Loucy (cell line): Measurements from ENCODE around the gene MEGF6.

Source experiments
- H2AFZ ChIP-seq: fragments of 200-600 bp; sonication (generic); 2 replicates; pipeline ENCODE4 v1.6.0; 2016; ENCODE audit warnings: antibody characterized with exemption, mild to moderate bottlenecking, low read length, moderate library complexity
- H3F3A ChIP-seq: fragments of 200-600 bp; 2 replicates; pipeline ENCODE4 v1.6.0; 2016; ENCODE audit warnings: antibody characterized with exemption, low read depth, mild to moderate bottlenecking
- H3K27me3 ChIP-seq: fragments of 200-600 bp; sonication (generic); 2 replicates; pipeline ENCODE4 v1.6.1; 2014; ENCODE audit warnings: low read length, mild to moderate bottlenecking; ENCODE audit not compliant: insufficient read depth, poor library complexity, severe bottlenecking
- H3K36me3 ChIP-seq: fragments of 200-600 bp; sonication (generic); 2 replicates; pipeline ENCODE4 v1.6.1; 2016; ENCODE audit warnings: low read length; ENCODE audit not compliant: insufficient read depth
- H3K4me1 ChIP-seq: fragments of 200-600 bp; sonication (generic); 2 replicates; pipeline ENCODE4 v1.5.1; 2014; ENCODE audit warnings: low read length, mild to moderate bottlenecking; ENCODE audit not compliant: insufficient read depth, poor library complexity, severe bottlenecking
- H3K4me2 ChIP-seq: fragments of 200-600 bp; sonication (generic); 2 replicates; pipeline ENCODE4 v1.6.0; 2014; ENCODE audit warnings: antibody characterized with exemption, low read length, low read depth, mild to moderate bottlenecking; ENCODE audit not compliant: poor library complexity, severe bottlenecking
- H3K4me3 ChIP-seq: fragments of 200-600 bp; sonication (generic); 2 replicates; pipeline ENCODE4 v1.5.1; 2014; ENCODE audit warnings: low read length, mild to moderate bottlenecking, mixed read lengths; ENCODE audit not compliant: poor library complexity, severe bottlenecking
- H3K79me2 ChIP-seq: fragments of 200-600 bp; sonication (generic); 2 replicates; pipeline ENCODE4 v1.6.1; 2014; ENCODE audit warnings: low read length; ENCODE audit not compliant: insufficient read depth
- H3K9ac ChIP-seq: fragments of 200-600 bp; sonication (generic); 2 replicates; pipeline ENCODE4 v1.6.0; 2014; ENCODE audit warnings: mild to moderate bottlenecking, low read depth, low read length, moderate library complexity; ENCODE audit not compliant: poor library complexity, severe bottlenecking
- H3K9me2 ChIP-seq: fragments of 200-600 bp; sonication (generic); replicated peaks from 2 replicates; pipeline ENCODE4 v1.6.1; 2016; ENCODE audit warnings: low read depth, low read length, mixed read lengths
- H3K9me3 ChIP-seq: fragments of 200-600 bp; sonication (generic); 2 replicates; pipeline ENCODE4 v1.6.1; 2014; ENCODE audit warnings: mild to moderate bottlenecking, antibody characterized with exemption, low read length, low read depth; ENCODE audit not compliant: insufficient read depth
- H4K20me1 ChIP-seq: fragments of 200-600 bp; sonication (generic); 2 replicates; pipeline ENCODE4 v1.6.0; 2014; ENCODE audit warnings: antibody characterized with exemption, low read length, mild to moderate bottlenecking; ENCODE audit not compliant: insufficient read depth, poor library complexity, severe bottlenecking
- CTCF ChIP-seq: fragments of 200-600 bp; sonication (generic); conservative IDR thresholded peaks from 2 replicates; pipeline ENCODE4 v1.5.1; 2014; ENCODE audit warnings: mild to moderate bottlenecking, antibody characterized with exemption, low read length
- EZH2phosphoT487 ChIP-seq: fragments of 200-600 bp; IDR thresholded peaks from 2 replicates; pipeline ENCODE4 v1.6.1; 2018; ENCODE audit warnings: antibody characterized with exemption, mild to moderate bottlenecking, moderate library complexity, borderline replicate concordance

Gene MEGF6

GRCh38 chr1:3618531-3618880, 7.2 kb upstream of the MEGF6 start:
- no peaks in the 10 kb centered on the region for H3K9me3 ChIP-seq
- H3K36me3 ChIP-seq: no peaks in the 10 kb centered on the region
- H3K9ac ChIP-seq: no peak overlapping the region
- H3K4me3 ChIP-seq: no peak overlapping the region
- H4K20me1 ChIP-seq: no peaks in the 10 kb centered on the region
- H3K9me2 ChIP-seq: no peaks in the 10 kb centered on the region
- TF ChIP-seq CTCF (no peak), EZH2phosphoT487 (no peak)
- no peaks in the 10 kb centered on the region for H3F3A ChIP-seq
- peaks cover 8% of the 10 kb centered on the region for H3K4me1 ChIP-seq
- H2AFZ ChIP-seq: no peak overlapping the region
- no peaks in the 10 kb centered on the region for H3K79me2 ChIP-seq
- H3K27me3 ChIP-seq: no peaks in the 10 kb centered on the region
- no peak overlapping the region for H3K4me2 ChIP-seq

- no peaks in the 10 kb centered on the region for H3K9me3 ChIP-seq
- H3K4me2 ChIP-seq: no peak overlapping the region
- no peaks in the 10 kb centered on the region for H3F3A ChIP-seq
- H3K4me3 ChIP-seq: no peak overlapping the region
- TF ChIP-seq EZH2phosphoT487 (no peak), CTCF (no peak)
- no peaks in the 10 kb centered on the region for H3K9me2 ChIP-seq
- no peaks in the 10 kb centered on the region for H3K36me3 ChIP-seq
- no peaks in the 10 kb centered on the region for H3K27me3 ChIP-seq
- H3K79me2 ChIP-seq: no peaks in the 10 kb centered on the region
- H4K20me1 ChIP-seq: no peaks in the 10 kb centered on the region
- H2AFZ ChIP-seq: no peak overlapping the region
- H3K4me1 ChIP-seq: peaks cover 7% of the 10 kb centered on the region
- no peak overlapping the region for H3K9ac ChIP-seq
Measured at GRCh38 chr1:3617806-3618345, 6.6 kb upstream of the MEGF6 start.

GRCh38 chr1:3616861-3617260, 5.6 kb upstream of the MEGF6 start:
- Histone ChIP-seq H3K27me3 (no peaks in the 10 kb centered on the region), H3K4me1 (peaks cover 7% of the 10 kb centered on the region), H3F3A (no peaks in the 10 kb centered on the region), H3K9ac (no peak overlapping the region), H3K79me2 (no peaks in the 10 kb centered on the region), H3K36me3 (no peaks in the 10 kb centered on the region), H3K4me2 (no peak overlapping the region), H3K4me3 (no peak overlapping the region), H3K9me2 (no peaks in the 10 kb centered on the region), H4K20me1 (no peaks in the 10 kb centered on the region), H3K9me3 (no peaks in the 10 kb centered on the region), H2AFZ (no peak overlapping the region)
- TF ChIP-seq EZH2phosphoT487: no peak
- TF ChIP-seq CTCF: no peak
